Measurements from ENCODE around the gene XPC.

XPC gene

GRCh38 chr3:14131134-14131533 is 47.3 kb downstream of the XPC start:
- no peak for DNase-seq

- DNase-seq: no peak
Observed at GRCh38 chr3:14130707-14131106, 47.7 kb downstream of the XPC start.

- DNase-seq: no peak
Observed at GRCh38 chr3:14130230-14130629, 48.2 kb downstream of the XPC start.

GRCh38 chr3:14129296-14129695 is 49.1 kb downstream of the XPC start:
- DNase-seq: no peak

GRCh38 chr3:14128724-14129123 is 49.7 kb downstream of the XPC start:
- no peak for DNase-seq

GRCh38 chr3:14127516-14128161 is 50.8 kb downstream of the XPC start:
- DNase-seq: no peak

GRCh38 chr3:14126887-14127505 is 51.4 kb downstream of the XPC start:
- no peak for DNase-seq

- no peak for DNase-seq
Observed at GRCh38 chr3:14126017-14126886, 52.1 kb downstream of the XPC start.

GRCh38 chr3:14125193-14126016 is 53.0 kb downstream of the XPC start:
- DNase-seq: peak; percentile 93

- DNase-seq: peak; percentile 99
Observed at GRCh38 chr3:14124615-14125192, 53.7 kb downstream of the XPC start, which contains the start of the genes CHCHD4 and TMEM43. TSS of gene CHCHD4 (minus strand) at chr3:14124870. CDS start at chr3:14124676, 194 bp downstream. TSS of gene TMEM43 (plus strand) at chr3:14125052. CDS start at chr3:14125194, 142 bp downstream.

- peak; percentile 90 for DNase-seq
Observed at GRCh38 chr3:14124223-14124614, 54.2 kb downstream of the XPC start.

GRCh38 chr3:14123308-14124222 is 54.8 kb downstream of the XPC start:
- peak; percentile 30 for DNase-seq

GRCh38 chr3:14122301-14122700 is 56.1 kb downstream of the XPC start:
- no peak for DNase-seq

GRCh38 chr3:14121859-14122258 is 56.5 kb downstream of the XPC start:
- DNase-seq: no peak

- peak; percentile 84 for DNase-seq
Observed at GRCh38 chr3:14120921-14121448, 57.4 kb downstream of the XPC start.

- no peak for DNase-seq
Observed at GRCh38 chr3:14120111-14120920, 58.1 kb downstream of the XPC start.

GRCh38 chr3:14119651-14120050 is 58.8 kb downstream of the XPC start:
- DNase-seq: no peak

GRCh38 chr3:14118400-14119381 is 59.7 kb downstream of the XPC start:
- DNase-seq: peak; percentile 80
